Left cardiac atrium (tissue), 4 donors: Measurements from ENCODE around the gene SLBP. TPM values are rescaled to one million over a fixed set of nuclear protein-coding genes. Genes with fewer than 3 reads are reported as not detected.

Source experiments
- ATAC-seq, 2 donors: fragments of 200-7000 bp; cut with Tn5 transposase; one replicate each; pipeline ENCODE4 v1.9.1; 2020; ENCODE audit warnings: mild to moderate bottlenecking in 2 of 2, moderate library complexity in 2 of 2
- DNase-seq: peaks from one replicate; pipeline ENCODE4 v3.0.0-alpha.2; 2020
- intact Hi-C, 2 donors: fragments of 100-400 bp; cut with DNase I; formaldehyde crosslinking; loops; one replicate each; pipeline versions ENCODE4 v1.14.1 to v1.15.1; 2022 to 2023
- long read RNA-seq: library from polyadenylated mRNA; unstranded; transcript quantifications from one replicate; pipeline ENCODE4 v2.0.0, GENCODE V29; 2021
- total RNA-seq, 2 donors: library from RNA; stranded (reverse); fragmentation: NEBNext Ultra II Directional; extraction: Animal tissue kit (Norgen Biotek cat#: 25700); gene quantifications; one replicate each; pipeline ENCODE4 v1.2.1, GENCODE V29; 2021
- donor health status: DM: no; HTN: yes; CAD: no.
- donor health status: DM: no; HTN: yes; CAD: no; lungs with severe emphysema.
- donor health status: DM: yes; HTN: yes; CAD: no.
- donor health status: Dilated cardiomyopathy.

SLBP gene
- 10 to 100 TPM; 15.8 to 18.2 TPM for total RNA-seq
- long read RNA-seq, transcript SLBP-206 (8 exons, 1,977 nt), result major isoform, 18 of 22 reads
- long read RNA-seq, partial matches to known transcripts, result 1 of 22 reads
- long read RNA-seq, other reads (novel, unspliced or antisense), result 0 of 22 reads

GRCh38 chr4:1712216-1713002, at the start of gene SLBP:
TSS of gene SLBP (minus strand) at chr4:1712319. CDS start at chr4:1712188, 131 bp downstream.
- intact Hi-C loops, result no loop called here
- DNase-seq (peak; percentile 97), ATAC-seq (peak; percentile 95)

GRCh38 chr4:1761130-1761689, 49.1 kb upstream of the SLBP start:
- intact Hi-C loops, result no loop called here
- DNase-seq, result no peak
- no peak for ATAC-seq

- DNase-seq, result no peak
- ATAC-seq, result peak in 1 of 2 donors; percentile 7
- intact Hi-C loops, result no loop called here
Observed at GRCh38 chr4:1760521-1761071, 48.5 kb upstream of the SLBP start.

GRCh38 chr4:1759818-1760223, 47.7 kb upstream of the SLBP start:
- intact Hi-C loops, result no loop called here
- DNase-seq, result no peak
- ATAC-seq, result no peak

- DNase-seq, result no peak
- ATAC-seq, result peak in 1 of 2 donors; percentile 8
- intact Hi-C loops, result no loop called here
Observed at GRCh38 chr4:1759170-1759817, 47.2 kb upstream of the SLBP start.

- ATAC-seq (no peak), DNase-seq (no peak)
- intact Hi-C loops, result no loop called here
Observed at GRCh38 chr4:1758306-1759121, 46.4 kb upstream of the SLBP start.

- intact Hi-C loops, result no loop called here
Observed at GRCh38 chr4:1757836-1758235, 45.7 kb upstream of the SLBP start.

GRCh38 chr4:1756893-1757779, 45.0 kb upstream of the SLBP start:
- intact Hi-C loops, result no loop called here
- ATAC-seq (no peak), DNase-seq (no peak)

More at GRCh38 chr4:1757836-1758235, 45.7 kb upstream of the SLBP start:
- ATAC-seq (no peak), DNase-seq (no peak)

GRCh38 chr4:1756079-1756478, 44.0 kb upstream of the SLBP start:
- intact Hi-C loops, result no loop called here
- ATAC-seq, result no peak

GRCh38 chr4:1755297-1755696, 43.2 kb upstream of the SLBP start:
- DNase-seq (no peak), ATAC-seq (no peak)
- intact Hi-C loops, result no loop called here

More at GRCh38 chr4:1756079-1756478, 44.0 kb upstream of the SLBP start:
- no peak for DNase-seq

- no peak for ATAC-seq
- intact Hi-C loops, result no loop called here
- no peak for DNase-seq
Observed at GRCh38 chr4:1754336-1754735, 42.2 kb upstream of the SLBP start.

- intact Hi-C loops, result no loop called here
- no peak for DNase-seq
- no peak for ATAC-seq
Observed at GRCh38 chr4:1753697-1754311, 41.7 kb upstream of the SLBP start.

- ATAC-seq (no peak), DNase-seq (no peak)
- intact Hi-C loops, result no loop called here
Observed at GRCh38 chr4:1753294-1753696, 41.2 kb upstream of the SLBP start.

GRCh38 chr4:1752284-1753041, 40.3 kb upstream of the SLBP start:
- DNase-seq, result peak; percentile 51
- ATAC-seq, result peak in 1 of 2 donors; percentile 45
- intact Hi-C loops, result no loop called here

GRCh38 chr4:1751919-1752283, 39.8 kb upstream of the SLBP start:
- no peak for DNase-seq
- intact Hi-C loops, result no loop called here
- ATAC-seq, result peak in 1 of 2 donors; percentile 7

- ATAC-seq (no peak), DNase-seq (no peak)
- intact Hi-C loops, result no loop called here
Observed at GRCh38 chr4:1751155-1751918, 39.2 kb upstream of the SLBP start.
